Vagina (tissue), 2 donors: ENCODE data around the gene CALHM4. TPM values are rescaled to one million over a fixed set of nuclear protein-coding genes. Genes with fewer than 3 reads are reported as not detected.
A peak's percentile ranks its signal among the peaks of the same experiment; 100 is the strongest.

Experiments
- DNase-seq, 2 donors: peaks; one replicate each; pipeline ENCODE4 v3.0.0-alpha.2; 2017; ENCODE audit errors: extremely low spot score in 2 of 2
- H3K27ac ChIP-seq: fragments of 200-600 bp; sonication (generic); one replicate; pipeline ENCODE4 v1.5.1; 2019
- H3K27me3 ChIP-seq: fragments of 200-600 bp; sonication (generic); one replicate; pipeline ENCODE4 v1.5.1; 2019
- H3K36me3 ChIP-seq, 2 donors: fragments of 200-600 bp; sonication (generic); one replicate each; pipeline ENCODE4 v1.5.1; 2017 to 2019
- H3K4me1 ChIP-seq: fragments of 200-600 bp; sonication (generic); one replicate; pipeline ENCODE4 v1.5.1; 2019
- H3K4me3 ChIP-seq, 2 donors: fragments of 200-600 bp; sonication (generic); 1 replicate in 1 of 2; 2 replicates in 1 of 2; pipeline ENCODE4 v1.5.1; 2016 to 2019
- H3K9me3 ChIP-seq: fragments of 200-600 bp; sonication (generic); one replicate; pipeline ENCODE4 v1.5.1; 2019
- CTCF ChIP-seq, 3 experiments: fragments of 450-650 bp in 2 of 3; fragments of 200-600 bp in 1 of 3; sonication (generic) in 1 of 3; IDR thresholded peaks; one replicate each; pipeline ENCODE4 v1.5.1; 2017 to 2019; ENCODE audit warnings: antibody characterized with exemption in 3 of 3, mild to moderate bottlenecking in 2 of 3, moderate library complexity in 2 of 3
- POLR2A ChIP-seq, 2 donors: fragments of 450-650 bp; IDR thresholded peaks; one replicate each; pipeline ENCODE4 v1.6.1; 2017; ENCODE audit warnings: antibody characterized with exemption in 2 of 2, mild to moderate bottlenecking in 2 of 2, moderate library complexity in 2 of 2
- POLR2AphosphoS5 ChIP-seq, 2 donors: sonication (generic); formaldehyde crosslinking; IDR thresholded peaks; one replicate each; pipeline ENCODE4 v1.9.0; 2017; ENCODE audit warnings: antibody characterized with exemption in 2 of 2, mild to moderate bottlenecking in 2 of 2, low read depth in 1 of 2; ENCODE audit not compliant: insufficient read depth in 1 of 2
- intact Hi-C: fragments of 100-400 bp; cut with DNase I; formaldehyde crosslinking; loops from one replicate; pipeline ENCODE4 v1.15.1; 2023
- total RNA-seq: library from RNA; depleted of rRNA; stranded (reverse); fragments of >200 nt; gene quantifications from one replicate; pipeline ENCODE4 v1.2.3, GENCODE V29; 2016

CALHM4 gene
- total RNA-seq, 1 donor from 2014 or later = not detected

- intact Hi-C loops = loop anchor here (5.0 kb wide), 1 partner anchor 243 kb away; no protein-coding TSS in a partner anchor
Observed at GRCh38 chr6:116530436-116530835, 23.1 kb upstream of the CALHM4 start.

GRCh38 chr6:116531675-116532570, 21.6 kb upstream of the CALHM4 start:
- Histone ChIP-seq H3K27ac (no peak overlapping the region), H3K27me3 (no peaks in the 10 kb centered on the region), H3K9me3 (no peaks in the 10 kb centered on the region), H3K4me3 (no peak overlapping the region), H3K36me3 (no peaks in the 10 kb centered on the region), H3K4me1 (no peaks in the 10 kb centered on the region)
- intact Hi-C loops = loop anchor here (5.0 kb wide), 1 partner anchor 245 kb away; no protein-coding TSS in a partner anchor
- TF ChIP-seq POLR2A (IDR thresholded peaks at IDR 0.05) = no peak
- peak; percentile 35 to 80 (median 71) for TF ChIP-seq CTCF (IDR thresholded peaks at IDR 0.05)
- DNase-seq = no peak

More at GRCh38 chr6:116530436-116530835, 23.1 kb upstream of the CALHM4 start:
- Histone ChIP-seq H3K27ac (no peak overlapping the region), H3K27me3 (no peaks in the 10 kb centered on the region), H3K4me1 (no peaks in the 10 kb centered on the region), H3K4me3 (no peak overlapping the region), H3K36me3 (no peaks in the 10 kb centered on the region), H3K9me3 (no peaks in the 10 kb centered on the region)
- no peak for TF ChIP-seq POLR2A (IDR thresholded peaks at IDR 0.05)
- TF ChIP-seq CTCF (IDR thresholded peaks at IDR 0.05) = no peak
- no peak for TF ChIP-seq POLR2AphosphoS5 (IDR thresholded peaks at IDR 0.05; ENCODE audit: insufficient read depth in 1 of 2, low read depth in 1 of 2)
- DNase-seq = no peak

GRCh38 chr6:116533233-116533957, 20.2 kb upstream of the CALHM4 start:
- TF ChIP-seq POLR2A (IDR thresholded peaks at IDR 0.05) (no peak), CTCF (IDR thresholded peaks at IDR 0.05) (no peak), POLR2AphosphoS5 (IDR thresholded peaks at IDR 0.05; ENCODE audit: insufficient read depth in 1 of 2, low read depth in 1 of 2) (no peak)
- no peak for DNase-seq
- no peaks in the 10 kb centered on the region for H3K9me3 ChIP-seq
- H3K4me1 ChIP-seq = no peaks in the 10 kb centered on the region
- no peaks in the 10 kb centered on the region for H3K36me3 ChIP-seq
- H3K4me3 ChIP-seq = no peak overlapping the region
- no peaks in the 10 kb centered on the region for H3K27me3 ChIP-seq
- no peak overlapping the region for H3K27ac ChIP-seq
- intact Hi-C loops = loop anchor here (5.0 kb wide), 1 partner anchor 246 kb away; no protein-coding TSS in a partner anchor

GRCh38 chr6:116535109-116535508, 18.4 kb upstream of the CALHM4 start:
- no peaks in the 10 kb centered on the region for H3K4me1 ChIP-seq
- H3K4me3 ChIP-seq = no peak overlapping the region
- H3K27me3 ChIP-seq = no peaks in the 10 kb centered on the region
- no peaks in the 10 kb centered on the region for H3K9me3 ChIP-seq
- TF ChIP-seq CTCF (IDR thresholded peaks at IDR 0.05) (no peak), POLR2AphosphoS5 (IDR thresholded peaks at IDR 0.05; ENCODE audit: insufficient read depth in 1 of 2, low read depth in 1 of 2) (no peak), POLR2A (IDR thresholded peaks at IDR 0.05) (no peak)
- DNase-seq = no peak
- H3K36me3 ChIP-seq = no peaks in the 10 kb centered on the region
- intact Hi-C loops = no loop called here
- H3K27ac ChIP-seq = no peak overlapping the region
